Measurements from ENCODE around the gene ARHGEF1. TPM values are rescaled to one million over a fixed set of nuclear protein-coding genes. Genes with fewer than 3 reads are reported as not detected.

ARHGEF1 gene
- total RNA-seq, 1 donor from 2014 or later: 28.3 TPM

DNA sequence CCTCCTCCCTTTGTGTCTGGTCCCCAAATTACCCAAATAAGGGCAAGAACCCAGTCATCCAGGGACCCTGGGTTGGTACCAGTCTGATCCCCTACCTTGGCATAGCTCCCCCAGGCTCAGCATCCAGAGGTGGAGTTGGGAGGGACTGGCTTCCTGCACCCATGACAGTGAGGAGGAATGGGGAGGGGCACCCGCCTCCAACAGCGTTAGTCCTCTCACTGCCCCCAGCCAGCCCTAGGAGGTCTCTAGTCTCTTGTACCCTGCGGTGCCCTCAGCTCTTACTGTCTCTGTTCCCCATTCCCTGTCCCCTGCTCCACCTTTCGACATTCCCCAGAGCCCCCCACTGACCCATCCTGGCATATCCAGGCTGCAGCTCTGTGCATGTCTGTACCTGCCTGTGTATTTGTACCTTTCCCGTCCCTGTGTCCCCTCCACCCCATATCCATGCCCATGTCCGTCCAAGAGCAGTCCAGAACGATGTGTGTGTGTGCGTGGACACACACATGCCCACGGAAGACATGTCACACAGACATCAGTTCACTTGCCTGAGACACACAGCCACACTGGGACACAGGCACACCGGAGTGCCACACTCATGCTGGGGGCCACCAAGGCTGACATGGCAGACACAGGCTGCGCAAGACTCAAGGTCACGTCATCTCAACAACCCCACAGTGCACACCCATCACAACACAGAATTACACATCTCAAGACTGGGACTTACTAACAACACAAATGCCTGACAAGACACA lies 27.4 kb downstream of the ARHGEF1 start:
- TF ChIP-seq, protein P1, sequence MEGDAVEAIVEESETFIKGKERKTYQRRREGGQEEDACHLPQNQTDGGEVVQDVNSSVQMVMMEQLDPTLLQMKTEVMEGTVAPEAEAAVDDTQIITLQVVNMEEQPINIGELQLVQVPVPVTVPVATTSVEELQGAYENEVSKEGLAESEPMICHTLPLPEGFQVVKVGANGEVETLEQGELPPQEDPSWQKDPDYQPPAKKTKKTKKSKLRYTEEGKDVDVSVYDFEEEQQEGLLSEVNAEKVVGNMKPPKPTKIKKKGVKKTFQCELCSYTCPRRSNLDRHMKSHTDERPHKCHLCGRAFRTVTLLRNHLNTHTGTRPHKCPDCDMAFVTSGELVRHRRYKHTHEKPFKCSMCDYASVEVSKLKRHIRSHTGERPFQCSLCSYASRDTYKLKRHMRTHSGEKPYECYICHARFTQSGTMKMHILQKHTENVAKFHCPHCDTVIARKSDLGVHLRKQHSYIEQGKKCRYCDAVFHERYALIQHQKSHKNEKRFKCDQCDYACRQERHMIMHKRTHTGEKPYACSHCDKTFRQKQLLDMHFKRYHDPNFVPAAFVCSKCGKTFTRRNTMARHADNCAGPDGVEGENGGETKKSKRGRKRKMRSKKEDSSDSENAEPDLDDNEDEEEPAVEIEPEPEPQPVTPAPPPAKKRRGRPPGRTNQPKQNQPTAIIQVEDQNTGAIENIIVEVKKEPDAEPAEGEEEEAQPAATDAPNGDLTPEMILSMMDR (IDR thresholded peaks at IDR 0.05; ENCODE audit: borderline replicate concordance): no peak
- Histone ChIP-seq H3K27me3 (ENCODE audit: low read depth) (peaks cover 66% of the 10 kb centered on the region), H3K4me1 (peaks cover 7% of the 10 kb centered on the region), H3K4me3 (no peak overlapping the region), H3K27ac (replicated peaks) (no peak overlapping the region), H3K9me3 (replicated peaks) (no peaks in the 10 kb centered on the region), H3K36me3 (peaks cover 21% of the 10 kb centered on the region)
- DNase-seq: no peak
- intact Hi-C loops (cut with micrococcal nuclease): no loop called here

DNA sequence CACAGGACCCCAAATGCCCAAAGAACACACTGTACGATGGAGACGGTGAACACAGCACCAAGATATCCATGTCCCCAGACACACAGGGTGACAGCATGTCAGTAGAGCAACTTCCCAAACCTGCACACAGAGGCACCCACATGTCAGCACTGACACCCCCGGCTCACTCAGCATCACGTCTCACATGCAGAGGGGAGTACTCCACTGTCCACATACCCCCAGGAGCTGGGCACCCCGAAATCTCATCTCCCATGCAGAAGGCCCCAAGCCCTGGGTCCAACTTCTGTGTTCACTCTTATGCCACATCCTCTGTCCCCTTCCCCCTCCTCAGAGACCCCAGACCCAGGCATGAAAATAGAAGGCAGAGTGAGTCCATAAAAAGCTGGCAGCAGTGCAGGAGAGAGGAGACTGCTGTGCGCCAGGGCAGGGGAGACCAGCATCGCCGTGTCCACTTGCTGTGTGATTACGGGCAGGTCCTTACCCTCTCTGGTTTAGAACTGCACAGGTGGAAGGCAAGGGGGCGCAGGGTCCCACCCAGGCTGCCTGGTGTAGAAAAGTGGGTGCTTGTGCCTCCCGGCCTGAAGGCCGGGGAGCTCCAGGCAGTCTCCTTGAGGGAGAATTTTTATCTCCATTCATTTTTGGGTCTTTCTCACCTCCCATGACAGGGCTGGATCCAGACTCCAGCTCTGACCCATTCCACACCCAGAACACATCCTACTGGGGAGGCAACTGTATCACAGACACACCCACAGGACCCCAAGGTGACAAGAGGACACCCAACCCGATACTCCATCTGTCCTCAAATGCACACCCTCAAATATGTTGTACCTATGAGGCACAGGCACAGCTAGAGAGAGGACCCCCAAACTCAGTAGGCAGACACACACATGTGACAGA lies 28.3 kb downstream of the ARHGEF1 start:
- H3K36me3 ChIP-seq: peaks cover 13% of the 10 kb centered on the region
- peaks cover 7% of the 10 kb centered on the region for H3K4me1 ChIP-seq
- H3K27ac ChIP-seq (replicated peaks): no peak overlapping the region
- H3K27me3 ChIP-seq (ENCODE audit: low read depth): peaks cover 74% of the 10 kb centered on the region
- intact Hi-C loops (cut with micrococcal nuclease): no loop called here
- TF ChIP-seq, protein P1 (IDR thresholded peaks at IDR 0.05; ENCODE audit: borderline replicate concordance): no peak
- H3K4me3 ChIP-seq: no peak overlapping the region
- H3K9me3 ChIP-seq (replicated peaks): no peaks in the 10 kb centered on the region
- no peak for DNase-seq

DNA sequence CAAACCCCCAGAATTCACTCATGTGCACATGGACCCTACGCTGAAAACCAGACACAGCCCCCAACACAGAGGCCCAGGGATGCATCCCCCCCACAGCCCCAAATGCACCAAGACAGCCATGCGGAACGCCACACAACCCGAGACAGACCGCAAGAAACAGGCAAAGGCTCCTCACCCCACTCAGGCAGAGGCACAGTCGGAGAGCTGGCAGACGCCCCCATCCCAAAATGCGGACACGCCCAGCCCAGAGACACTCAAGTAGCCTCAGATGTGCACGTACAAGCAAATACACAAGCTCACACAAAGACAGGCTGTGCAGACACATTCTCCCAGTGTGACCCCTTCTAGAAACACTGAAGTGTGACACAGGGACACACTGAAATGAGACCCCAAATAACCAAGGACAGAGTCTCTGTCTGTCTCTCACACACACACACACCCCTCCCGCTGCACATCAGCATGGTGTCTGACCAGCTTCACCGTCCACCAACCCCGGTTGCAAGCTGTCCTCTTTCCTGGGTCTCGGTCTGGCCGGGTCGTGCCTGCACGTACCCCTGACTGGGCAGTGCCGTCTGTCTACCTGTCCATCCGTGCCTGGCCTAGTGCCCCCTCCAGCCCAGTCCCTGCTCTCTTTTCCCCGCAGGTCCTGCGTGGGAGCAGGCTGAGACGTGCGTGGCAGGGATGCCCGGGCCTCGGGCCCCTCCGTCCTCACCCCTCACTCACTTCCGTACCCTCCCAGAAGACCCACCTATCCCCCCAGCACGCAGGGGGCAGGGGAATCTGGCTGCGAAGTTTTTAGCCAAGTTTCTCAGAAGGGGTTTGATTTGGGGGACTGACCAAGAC lies 29.1 kb downstream of the ARHGEF1 start:
- intact Hi-C loops (cut with micrococcal nuclease): no loop called here
- H3K4me3 ChIP-seq: no peak overlapping the region
- peaks cover 82% of the 10 kb centered on the region for H3K27me3 ChIP-seq (ENCODE audit: low read depth)
- DNase-seq: no peak
- peaks cover 7% of the 10 kb centered on the region for H3K4me1 ChIP-seq
- H3K9me3 ChIP-seq (replicated peaks): no peaks in the 10 kb centered on the region
- no peak overlapping the region for H3K27ac ChIP-seq (replicated peaks)
- H3K36me3 ChIP-seq: peaks cover 4% of the 10 kb centered on the region
- TF ChIP-seq, protein P1 (IDR thresholded peaks at IDR 0.05; ENCODE audit: borderline replicate concordance): no peak

DNA sequence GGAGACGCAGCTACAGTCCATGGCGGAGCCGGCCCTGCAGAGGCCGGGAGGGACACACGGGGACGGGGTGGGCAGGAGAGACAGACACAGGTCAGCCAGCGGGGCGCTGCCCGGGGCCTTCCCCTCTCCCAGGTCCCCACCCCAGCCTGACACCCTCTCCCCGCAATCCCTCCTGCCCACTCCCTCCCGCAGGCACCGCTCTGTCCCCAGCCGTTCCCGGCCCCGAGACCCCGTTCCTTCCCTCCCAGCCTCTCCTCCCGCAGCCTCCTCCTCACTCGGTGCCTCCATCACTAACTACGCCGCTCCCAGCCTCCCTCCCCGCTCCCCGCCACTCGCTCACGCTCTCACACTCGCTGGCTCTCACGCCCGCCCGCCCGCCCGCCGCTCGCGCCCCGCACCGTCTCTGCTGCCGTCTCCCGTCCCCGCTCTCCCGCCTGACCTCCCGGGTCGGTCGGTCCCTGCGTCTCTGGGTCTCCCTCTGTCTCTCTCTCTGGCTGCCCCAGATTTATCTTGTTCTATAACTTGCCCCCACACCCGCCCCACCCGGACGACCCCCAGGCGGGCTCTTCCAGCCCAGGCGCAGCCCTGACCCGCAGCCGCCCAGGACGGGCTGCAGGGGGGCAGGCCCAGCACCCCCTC lies 30.0 kb downstream of the ARHGEF1 start:
- Histone ChIP-seq H3K4me3 (no peak overlapping the region), H3K36me3 (no peaks in the 10 kb centered on the region), H3K27ac (replicated peaks) (no peak overlapping the region), H3K9me3 (replicated peaks) (no peaks in the 10 kb centered on the region), H3K27me3 (ENCODE audit: low read depth) (peaks cover 92% of the 10 kb centered on the region), H3K4me1 (peaks cover 7% of the 10 kb centered on the region)
- DNase-seq: no peak
- TF ChIP-seq, protein P1 (IDR thresholded peaks at IDR 0.05; ENCODE audit: borderline replicate concordance): no peak
- intact Hi-C loops (cut with micrococcal nuclease): no loop called here
